Measurements from ENCODE around the gene PI16.
"Not testable (repeated sequence)": the region's sequence is repeated elsewhere in the genome, so short reads cannot be mapped to it uniquely, and the experiment has no call there.

Gene PI16

GRCh38 chr6:36975231-36976006 is 20.9 kb downstream of the PI16 start:
- DNase-seq = no peak

GRCh38 chr6:36976007-36976264 is 21.4 kb downstream of the PI16 start:
- no peak for DNase-seq

GRCh38 chr6:36976509-36976908 is 22.0 kb downstream of the PI16 start:
- no peak for DNase-seq

GRCh38 chr6:36976931-36977330 is 22.4 kb downstream of the PI16 start:
- no peak for DNase-seq

- DNase-seq = no peak
These were observed 23.0 kb downstream of the PI16 start for GRCh38 chr6:36977470-36977941.

GRCh38 chr6:36978421-36979346 is 24.1 kb downstream of the PI16 start:
- DNase-seq = no peak

GRCh38 chr6:36979347-36979742 is 24.8 kb downstream of the PI16 start:
- peak in 53 of 56 donors; percentile 10 to 85 (median 61) for DNase-seq

GRCh38 chr6:36980129-36980528 is 25.6 kb downstream of the PI16 start:
- no peak for DNase-seq

- peak in 5 of 56 donors; percentile 16 to 51 (median 22) for DNase-seq
These were observed 26.5 kb downstream of the PI16 start for GRCh38 chr6:36980876-36981619.

- no peak for DNase-seq
These were observed 29.0 kb downstream of the PI16 start for GRCh38 chr6:36983538-36983937.

- DNase-seq = peak in 22 of 56 donors; percentile 10 to 72 (median 32)
These were observed 30.3 kb downstream of the PI16 start for GRCh38 chr6:36984581-36985416.

GRCh38 chr6:36985417-36985807 is 30.9 kb downstream of the PI16 start:
- DNase-seq = peak in 1 of 56 donors; percentile 42

- peak; percentile 47 to 98 (median 92) for DNase-seq
These were observed 31.5 kb downstream of the PI16 start, which contains the start of gene MTCH1 for GRCh38 chr6:36985808-36986703. MTCH1 (minus strand) TSS chr6:36986196; CDS start chr6:36986173, 23 bp downstream.

GRCh38 chr6:36986704-36987047 is 32.1 kb downstream of the PI16 start:
- DNase-seq = no peak

GRCh38 chr6:36989264-36989663 is 34.7 kb downstream of the PI16 start:
- no peak for DNase-seq

GRCh38 chr6:36990401-36990800 is 35.9 kb downstream of the PI16 start:
- DNase-seq = not testable (repeated sequence)

- peak in 52 of 56 donors; percentile 32 to 87 (median 70) for DNase-seq
These were observed 43.5 kb downstream of the PI16 start for GRCh38 chr6:36997811-36998722.

- peak in 5 of 56 donors; percentile 28 to 70 (median 52) for DNase-seq
These were observed 44.1 kb downstream of the PI16 start for GRCh38 chr6:36998723-36999038.
